Neural cell (in vitro differentiated cells): Measurements from ENCODE around the gene ME1. TPM values are rescaled to one million over a fixed set of nuclear protein-coding genes. Genes with fewer than 3 reads are reported as not detected.

Experiments
- H2AFZ ChIP-seq: fragments of 200-600, 300-800 bp; sonication (generic), shearing (Covaris generic); 2 replicates; pipeline ENCODE4 v1.6.0; 2014; ENCODE audit warnings: low read depth, mild to moderate bottlenecking, antibody characterized with exemption, low read length, moderate library complexity
- H3F3A ChIP-seq: fragments of 200-600 bp; shearing (Covaris generic); 2 replicates; pipeline ENCODE4 v1.6.1; 2016; ENCODE audit warnings: mild to moderate bottlenecking, moderate library complexity, mixed read lengths, antibody characterized with exemption, low read length; ENCODE audit not compliant: insufficient read depth, poor library complexity, severe bottlenecking
- H3K27ac ChIP-seq: fragments of 200-600, 300-800 bp; sonication (generic), shearing (Covaris generic); 2 replicates; pipeline ENCODE4 v1.5.1; 2014; ENCODE audit warnings: mild to moderate bottlenecking, low read length, moderate library complexity
- H3K27me3 ChIP-seq: fragments of 300-800, 200-600 bp; sonication (generic), shearing (Covaris generic); 2 replicates; pipeline ENCODE4 v1.6.0; 2014; ENCODE audit warnings: mild to moderate bottlenecking, low read depth, low read length, moderate library complexity; ENCODE audit not compliant: insufficient read depth
- H3K36me3 ChIP-seq: fragments of 300-800, 200-600 bp; sonication (generic), shearing (Covaris generic); 2 replicates; pipeline ENCODE4 v1.5.1; 2014; ENCODE audit warnings: mild to moderate bottlenecking, antibody characterized with exemption, low read length, moderate library complexity; ENCODE audit not compliant: insufficient read depth
- H3K4me2 ChIP-seq: fragments of 300-800, 200-600 bp; sonication (generic), shearing (Covaris generic); 2 replicates; pipeline ENCODE4 v1.6.0; 2014; ENCODE audit warnings: mild to moderate bottlenecking, low read length
- H3K4me3 ChIP-seq: fragments of 300-800, 200-600 bp; sonication (generic), shearing (Covaris generic); 2 replicates; pipeline ENCODE4 v1.5.1; 2014; ENCODE audit warnings: mild to moderate bottlenecking, low read length, moderate library complexity
- H3K79me2 ChIP-seq: fragments of 200-600 bp; shearing (Covaris generic); replicated peaks from 2 replicates; pipeline ENCODE4 v1.6.0; 2014; ENCODE audit warnings: mild to moderate bottlenecking, low read length, moderate library complexity; ENCODE audit not compliant: insufficient read depth
- H3K9ac ChIP-seq: fragments of 300-800, 200-600 bp; sonication (generic), shearing (Covaris generic); 2 replicates; pipeline ENCODE4 v1.6.1; 2016; ENCODE audit warnings: mild to moderate bottlenecking, low read length, mixed read lengths
- H3K9me2 ChIP-seq: fragments of 200-600 bp; shearing (Covaris generic); 2 replicates; pipeline ENCODE4 v1.6.1; 2016; ENCODE audit warnings: mild to moderate bottlenecking, low read length, mixed read lengths; ENCODE audit not compliant: insufficient read depth
- H3K9me3 ChIP-seq: fragments of 200-600, 300-800 bp; sonication (generic), shearing (Covaris generic); 2 replicates; pipeline ENCODE4 v1.6.1; 2016; ENCODE audit warnings: mild to moderate bottlenecking, mixed run types, low read length, moderate library complexity, mixed read lengths
- H4K20me1 ChIP-seq: fragments of 200-600 bp; shearing (Covaris generic); 2 replicates; pipeline ENCODE4 v1.6.1; 2016; ENCODE audit warnings: mild to moderate bottlenecking, mixed run types; ENCODE audit not compliant: insufficient read depth
- EP300 ChIP-seq: fragments of 450-650 bp; conservative IDR thresholded peaks from 2 replicates; pipeline ENCODE4 v1.6.1; 2014; ENCODE audit warnings: antibody characterized with exemption, mild to moderate bottlenecking, moderate library complexity; ENCODE audit not compliant: poor library complexity, severe bottlenecking
- EZH2 ChIP-seq: fragments of 200-600, 300-800 bp; shearing (Covaris generic), sonication (generic); IDR thresholded peaks from 2 replicates; pipeline ENCODE4 v1.6.1; 2014; ENCODE audit warnings: antibody characterized with exemption, low read length, borderline replicate concordance, mild to moderate bottlenecking; ENCODE audit not compliant: insufficient read depth, poor library complexity, severe bottlenecking
- MXI1 ChIP-seq: fragments of 450-650 bp; conservative IDR thresholded peaks from 2 replicates; pipeline ENCODE4 v1.6.1; 2014; ENCODE audit warnings: antibody characterized with exemption, mild to moderate bottlenecking; ENCODE audit not compliant: poor library complexity, severe bottlenecking
- POLR2AphosphoS5 ChIP-seq: IDR thresholded peaks from 2 replicates; pipeline ENCODE4 v1.6.1; 2012
- RAD21 ChIP-seq: fragments of 450-650 bp; conservative IDR thresholded peaks from 2 replicates; pipeline ENCODE4 v1.6.1; 2014; ENCODE audit warnings: antibody characterized with exemption, mild to moderate bottlenecking, moderate library complexity
- SMC3 ChIP-seq: fragments of 450-650 bp; conservative IDR thresholded peaks from 2 replicates; pipeline ENCODE4 v1.6.1; 2014; ENCODE audit warnings: antibody characterized with exemption, mild to moderate bottlenecking, moderate library complexity; ENCODE audit not compliant: poor library complexity
- TAF1 ChIP-seq: IDR thresholded peaks from 2 replicates; pipeline ENCODE4 v1.6.1; 2012; ENCODE audit warnings: low read depth
- polyA plus RNA-seq: library from polyadenylated mRNA; depleted of rRNA; stranded (reverse); fragments of >200 nt; gene quantifications from 2 replicates; pipeline ENCODE4 v1.2.3, GENCODE V29; 2014
- TF ChIP-seq, protein P1 (sequence below): fragments of 450-650 bp; IDR thresholded peaks from 2 replicates; pipeline ENCODE4 v1.5.1; 2014; ENCODE audit warnings: antibody characterized with exemption, mild to moderate bottlenecking, moderate library complexity; ENCODE audit not compliant: poor library complexity, severe bottlenecking
- TF ChIP-seq, protein P2 (sequence below): IDR thresholded peaks from 2 replicates; pipeline ENCODE4 v1.6.1; 2012; ENCODE audit warnings: borderline replicate concordance

ME1 gene
- polyA plus RNA-seq, 1 donor from 2014 or later = 0.09 TPM

DNA sequence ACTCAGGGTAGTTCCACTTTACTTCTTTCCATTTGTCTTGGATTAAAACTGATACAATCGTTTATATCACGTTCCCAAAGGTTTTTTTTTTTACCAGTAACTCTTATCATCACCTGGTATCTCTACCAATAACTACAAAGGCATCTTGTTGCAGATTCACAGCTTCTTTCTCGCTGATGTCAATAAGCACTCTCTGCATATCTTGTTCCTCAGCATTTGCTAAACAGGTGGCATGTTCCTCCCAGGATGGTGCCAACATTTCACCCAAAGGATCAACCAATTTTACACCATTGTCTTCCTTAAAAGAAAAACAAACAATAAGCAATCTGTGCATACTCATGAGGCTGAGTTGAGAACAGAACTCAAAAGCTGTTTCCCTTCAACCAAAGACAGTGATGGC is 242.3 kb downstream of the ME1 start:
- no peaks in the 10 kb centered on the region for H3K27me3 ChIP-seq
- no peaks in the 10 kb centered on the region for H3K9me2 ChIP-seq
- no peaks in the 10 kb centered on the region for H3K36me3 ChIP-seq
- no peak overlapping the region for H3K4me3 ChIP-seq
- no peaks in the 10 kb centered on the region for H4K20me1 ChIP-seq
- H3F3A ChIP-seq = no peaks in the 10 kb centered on the region
- H3K4me2 ChIP-seq = no peak overlapping the region
- no peak overlapping the region for H2AFZ ChIP-seq
- H3K79me2 ChIP-seq = peaks cover 12% of the 10 kb centered on the region
- no peak overlapping the region for H3K27ac ChIP-seq
- H3K9me3 ChIP-seq = no peaks in the 10 kb centered on the region
- H3K9ac ChIP-seq = no peak overlapping the region
- no peak for TF ChIP-seq TAF1

DNA sequence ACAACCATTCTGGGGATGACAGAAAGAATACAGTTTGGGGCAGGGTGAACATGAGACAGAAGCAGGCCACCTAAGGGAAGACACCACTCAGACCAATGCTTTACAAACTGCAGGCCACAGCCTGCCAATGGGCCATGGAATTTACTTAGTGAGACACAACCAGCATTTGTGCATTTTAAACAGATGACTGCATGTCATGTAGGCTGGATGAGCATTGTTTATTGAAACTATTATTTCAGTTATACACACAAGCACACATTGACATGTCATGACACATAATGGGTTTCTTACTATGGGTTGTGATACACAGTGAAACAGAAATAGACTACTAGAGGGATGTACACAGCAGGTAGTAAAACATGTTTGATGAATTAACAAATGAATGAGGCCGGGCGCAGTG is 245.8 kb downstream of the ME1 start:
- Histone ChIP-seq H3K9ac (no peak overlapping the region), H3K27ac (no peak overlapping the region), H3K9me2 (no peaks in the 10 kb centered on the region), H4K20me1 (no peaks in the 10 kb centered on the region), H3K4me2 (no peak overlapping the region), H3K36me3 (no peaks in the 10 kb centered on the region), H2AFZ (no peak overlapping the region), H3F3A (no peaks in the 10 kb centered on the region), H3K9me3 (no peaks in the 10 kb centered on the region), H3K4me3 (no peak overlapping the region), H3K27me3 (no peaks in the 10 kb centered on the region), H3K79me2 (no peaks in the 10 kb centered on the region)
- TF ChIP-seq, protein P1, sequence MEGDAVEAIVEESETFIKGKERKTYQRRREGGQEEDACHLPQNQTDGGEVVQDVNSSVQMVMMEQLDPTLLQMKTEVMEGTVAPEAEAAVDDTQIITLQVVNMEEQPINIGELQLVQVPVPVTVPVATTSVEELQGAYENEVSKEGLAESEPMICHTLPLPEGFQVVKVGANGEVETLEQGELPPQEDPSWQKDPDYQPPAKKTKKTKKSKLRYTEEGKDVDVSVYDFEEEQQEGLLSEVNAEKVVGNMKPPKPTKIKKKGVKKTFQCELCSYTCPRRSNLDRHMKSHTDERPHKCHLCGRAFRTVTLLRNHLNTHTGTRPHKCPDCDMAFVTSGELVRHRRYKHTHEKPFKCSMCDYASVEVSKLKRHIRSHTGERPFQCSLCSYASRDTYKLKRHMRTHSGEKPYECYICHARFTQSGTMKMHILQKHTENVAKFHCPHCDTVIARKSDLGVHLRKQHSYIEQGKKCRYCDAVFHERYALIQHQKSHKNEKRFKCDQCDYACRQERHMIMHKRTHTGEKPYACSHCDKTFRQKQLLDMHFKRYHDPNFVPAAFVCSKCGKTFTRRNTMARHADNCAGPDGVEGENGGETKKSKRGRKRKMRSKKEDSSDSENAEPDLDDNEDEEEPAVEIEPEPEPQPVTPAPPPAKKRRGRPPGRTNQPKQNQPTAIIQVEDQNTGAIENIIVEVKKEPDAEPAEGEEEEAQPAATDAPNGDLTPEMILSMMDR = no peak
- TF ChIP-seq RAD21 = no peak
- TF ChIP-seq SMC3 = no peak
- no peak for TF ChIP-seq EP300
- TF ChIP-seq EZH2 = no peak
- no peak for TF ChIP-seq MXI1
- TF ChIP-seq, protein P2, sequence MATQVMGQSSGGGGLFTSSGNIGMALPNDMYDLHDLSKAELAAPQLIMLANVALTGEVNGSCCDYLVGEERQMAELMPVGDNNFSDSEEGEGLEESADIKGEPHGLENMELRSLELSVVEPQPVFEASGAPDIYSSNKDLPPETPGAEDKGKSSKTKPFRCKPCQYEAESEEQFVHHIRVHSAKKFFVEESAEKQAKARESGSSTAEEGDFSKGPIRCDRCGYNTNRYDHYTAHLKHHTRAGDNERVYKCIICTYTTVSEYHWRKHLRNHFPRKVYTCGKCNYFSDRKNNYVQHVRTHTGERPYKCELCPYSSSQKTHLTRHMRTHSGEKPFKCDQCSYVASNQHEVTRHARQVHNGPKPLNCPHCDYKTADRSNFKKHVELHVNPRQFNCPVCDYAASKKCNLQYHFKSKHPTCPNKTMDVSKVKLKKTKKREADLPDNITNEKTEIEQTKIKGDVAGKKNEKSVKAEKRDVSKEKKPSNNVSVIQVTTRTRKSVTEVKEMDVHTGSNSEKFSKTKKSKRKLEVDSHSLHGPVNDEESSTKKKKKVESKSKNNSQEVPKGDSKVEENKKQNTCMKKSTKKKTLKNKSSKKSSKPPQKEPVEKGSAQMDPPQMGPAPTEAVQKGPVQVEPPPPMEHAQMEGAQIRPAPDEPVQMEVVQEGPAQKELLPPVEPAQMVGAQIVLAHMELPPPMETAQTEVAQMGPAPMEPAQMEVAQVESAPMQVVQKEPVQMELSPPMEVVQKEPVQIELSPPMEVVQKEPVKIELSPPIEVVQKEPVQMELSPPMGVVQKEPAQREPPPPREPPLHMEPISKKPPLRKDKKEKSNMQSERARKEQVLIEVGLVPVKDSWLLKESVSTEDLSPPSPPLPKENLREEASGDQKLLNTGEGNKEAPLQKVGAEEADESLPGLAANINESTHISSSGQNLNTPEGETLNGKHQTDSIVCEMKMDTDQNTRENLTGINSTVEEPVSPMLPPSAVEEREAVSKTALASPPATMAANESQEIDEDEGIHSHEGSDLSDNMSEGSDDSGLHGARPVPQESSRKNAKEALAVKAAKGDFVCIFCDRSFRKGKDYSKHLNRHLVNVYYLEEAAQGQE = no peak

DNA sequence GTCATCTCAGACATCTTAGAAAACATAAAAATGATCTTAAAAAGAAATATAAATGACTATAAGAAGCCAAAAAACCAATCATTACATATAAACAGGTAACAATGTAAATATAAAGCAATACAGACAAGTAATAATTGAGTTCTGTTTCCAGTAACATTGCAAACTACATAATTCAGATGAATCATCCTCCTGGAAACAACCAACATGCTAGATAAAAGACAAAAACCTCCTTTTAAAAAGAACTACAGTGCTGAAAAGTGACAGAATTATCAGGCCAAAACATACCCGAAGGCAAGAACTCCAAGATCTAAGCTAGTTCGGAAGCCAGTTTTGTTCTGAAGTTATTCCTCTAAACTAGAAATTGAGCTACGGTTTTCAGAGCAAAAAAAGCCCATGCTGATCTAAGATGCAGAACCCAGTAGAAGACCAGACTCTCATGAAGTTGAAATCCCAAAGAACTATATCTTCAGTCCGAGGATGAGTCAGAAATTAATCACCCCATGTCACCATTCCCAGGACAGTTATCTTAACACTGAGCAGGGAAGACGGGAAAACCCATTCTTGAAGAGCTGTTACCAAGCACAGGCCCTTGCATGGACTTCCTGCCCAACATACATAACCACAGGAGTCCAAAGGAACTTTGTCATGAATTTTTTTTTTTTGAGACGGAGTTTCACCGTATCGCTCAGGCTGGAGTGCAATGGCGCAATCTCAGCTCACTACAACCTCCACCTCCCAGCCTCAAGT is 247.6 kb downstream of the ME1 start:
- H3K9me2 ChIP-seq = no peaks in the 10 kb centered on the region
- no peak overlapping the region for H3K4me3 ChIP-seq
- no peaks in the 10 kb centered on the region for H3K9me3 ChIP-seq
- H3K79me2 ChIP-seq = no peaks in the 10 kb centered on the region
- no peaks in the 10 kb centered on the region for H4K20me1 ChIP-seq
- no peaks in the 10 kb centered on the region for H3K27me3 ChIP-seq
- H3K27ac ChIP-seq = no peak overlapping the region
- H3F3A ChIP-seq = no peaks in the 10 kb centered on the region
- no peaks in the 10 kb centered on the region for H3K36me3 ChIP-seq
- H3K9ac ChIP-seq = no peak overlapping the region
- H3K4me2 ChIP-seq = no peak overlapping the region
- no peak for TF ChIP-seq SMC3
- TF ChIP-seq, protein P2 = no peak
- no peak for TF ChIP-seq EZH2
- no peak for TF ChIP-seq POLR2AphosphoS5
- H2AFZ ChIP-seq = no peak overlapping the region
